Measurements from ENCODE around the gene RPLP2. TPM values are rescaled to one million over a fixed set of nuclear protein-coding genes. Genes with fewer than 3 reads are reported as not detected.

Gene RPLP2
- total RNA-seq, 6 experiments from 2014 or later, result 1,532 to 1,781 (median 1,709) TPM

- no peaks in the 10 kb centered on the region for H3K9me3 Mint-ChIP-seq
- peaks cover 12% of the 10 kb centered on the region for H3K4me1 Mint-ChIP-seq (ENCODE audit: low read depth)
- TF ChIP-seq CTCF (IDR thresholded peaks at IDR 0.05), result peak; percentile 15; the same call in 1 of the 2 replicates
- H3K4me3 Mint-ChIP-seq, result no peak overlapping the region
- no peaks in the 10 kb centered on the region for H3K36me3 Mint-ChIP-seq (ENCODE audit: low read depth)
- DNase-seq, result no peak
- H3K27ac Mint-ChIP-seq, result no peak overlapping the region; the same call in 1 of the 2 replicates
- H3K27me3 Mint-ChIP-seq (ENCODE audit: insufficient read depth), result peaks cover 4% of the 10 kb centered on the region
Observed at GRCh38 chr11:850775-851763, 41.3 kb downstream of the RPLP2 start.

- no peak for DNase-seq
- no peaks in the 10 kb centered on the region for H3K9me3 Mint-ChIP-seq
- no peak overlapping the region for H3K27ac Mint-ChIP-seq
- peaks cover 2% of the 10 kb centered on the region; the same call in 1 of the 2 replicates for H3K27me3 Mint-ChIP-seq (ENCODE audit: insufficient read depth)
- H3K4me3 Mint-ChIP-seq, result no peak overlapping the region
- no peak for TF ChIP-seq CTCF (IDR thresholded peaks at IDR 0.05)
- no peaks in the 10 kb centered on the region for H3K36me3 Mint-ChIP-seq (ENCODE audit: low read depth)
- H3K4me1 Mint-ChIP-seq (ENCODE audit: low read depth), result no peaks in the 10 kb centered on the region
Observed at GRCh38 chr11:852762-853161, 43.0 kb downstream of the RPLP2 start.

- H3K27me3 Mint-ChIP-seq (ENCODE audit: insufficient read depth), result peaks cover 4% of the 10 kb centered on the region
- no peak for TF ChIP-seq CTCF (IDR thresholded peaks at IDR 0.05)
Observed at GRCh38 chr11:853682-854448, 44.1 kb downstream of the RPLP2 start.

GRCh38 chr11:854601-855329 lies 45.0 kb downstream of the RPLP2 start:
- no peaks in the 10 kb centered on the region for H3K36me3 Mint-ChIP-seq (ENCODE audit: low read depth)
- H3K27me3 Mint-ChIP-seq (ENCODE audit: insufficient read depth), result peaks cover 7% of the 10 kb centered on the region
- no peak overlapping the region for H3K27ac Mint-ChIP-seq
- DNase-seq, result no peak
- peaks cover 6% of the 10 kb centered on the region; the same call in 1 of the 2 replicates for H3K4me1 Mint-ChIP-seq (ENCODE audit: low read depth)
- H3K9me3 Mint-ChIP-seq, result no peaks in the 10 kb centered on the region
- H3K4me3 Mint-ChIP-seq, result no peak overlapping the region
- TF ChIP-seq CTCF (IDR thresholded peaks at IDR 0.05), result no peak

More at GRCh38 chr11:853682-854448, 44.1 kb downstream of the RPLP2 start:
- H3K9me3 Mint-ChIP-seq, result no peaks in the 10 kb centered on the region
- H3K27ac Mint-ChIP-seq, result no peak overlapping the region
- DNase-seq, result no peak
- no peak overlapping the region for H3K4me3 Mint-ChIP-seq
- no peaks in the 10 kb centered on the region for H3K4me1 Mint-ChIP-seq (ENCODE audit: low read depth)
- no peaks in the 10 kb centered on the region for H3K36me3 Mint-ChIP-seq (ENCODE audit: low read depth)

GRCh38 chr11:855330-855674 lies 45.5 kb downstream of the RPLP2 start:
- H3K4me1 Mint-ChIP-seq (ENCODE audit: low read depth), result peaks cover 6% of the 10 kb centered on the region; the same call in 1 of the 2 replicates
- H3K27ac Mint-ChIP-seq, result no peak overlapping the region
- H3K27me3 Mint-ChIP-seq (ENCODE audit: insufficient read depth), result peaks cover 7% of the 10 kb centered on the region
- TF ChIP-seq CTCF (IDR thresholded peaks at IDR 0.05), result no peak
- no peak for DNase-seq
- H3K4me3 Mint-ChIP-seq, result no peak overlapping the region
- no peaks in the 10 kb centered on the region for H3K9me3 Mint-ChIP-seq
- no peaks in the 10 kb centered on the region for H3K36me3 Mint-ChIP-seq (ENCODE audit: low read depth)

Data from HFFc6 (cell line).